K562 (cell line): ENCODE measurements around the gene CFAP92. TPM values are rescaled to one million over a fixed set of nuclear protein-coding genes. Genes with fewer than 3 reads are reported as not detected.

Experiments used
- ATAC-seq: fragments of 200-7000 bp; cut with Tn5 transposase; 3 replicates; pipeline ENCODE4 v1.9.1; 2020; ENCODE audit warnings: moderate library complexity
- BruUV-seq: library from RNA; stranded (reverse); fragments of 400-500 nt; replicated peaks from 2 replicates; lab custom pipeline; 2021; lab: Mats Ljungman, UMichigan
- CTCF ChIA-PET: fragments of 300-600 bp; formaldehyde crosslinking; extraction: SDS; loops from one replicate; lab custom pipeline; 2021; ENCODE audit warnings: low intra/inter-chr PET ratio; lab: Yijun Ruan, JAX
- POLR2A ChIA-PET: fragments of 300-600, 350-650 bp; sonication (Branson Sonifier 250); formaldehyde crosslinking; extraction: SDS; loops from one replicate; lab custom pipeline; 2021; ENCODE audit warnings: antibody characterized with exemption, inconsistent platforms; lab: Yijun Ruan, JAX
- DNase-seq, 4 experiments: peaks; one replicate each; pipeline versions ENCODE4 v3.0.0 to v3.0.0-alpha.2; 2011 to 2018; ENCODE audit warnings: low spot score in 3 of 4, mixed read lengths in 3 of 4; ENCODE audit errors: extremely low read depth in 1 of 4
- FAIRE-seq: peaks from 2 replicates; lab custom pipeline; 2011; peaks lifted over from hg19 to GRCh38; lab: Jason Lieb, UNC
- H2AFZ ChIP-seq: 2 replicates; pipeline ENCODE4 v1.6.0; 2011; ENCODE audit warnings: low read depth, low read length, control low read depth, inconsistent platforms
- H3K27ac ChIP-seq: fragments of 200-600 bp; 3 replicates; pipeline ENCODE4 v1.8.0; 2011; ENCODE audit warnings: low read depth, mild to moderate bottlenecking, control low read depth, inconsistent platforms, low read length, moderate library complexity, mixed read lengths; ENCODE audit errors: extremely low read depth
- H3K27me3 ChIP-seq, 2 experiments: fragments of 300-600 bp in 1 of 2; 2 replicates in 1 of 2; 3 replicates in 1 of 2; pipeline versions ENCODE4 v1.6.0 to v1.8.0; 2011; ENCODE audit warnings: inconsistent platforms in 2 of 2, low read length in 2 of 2, mild to moderate bottlenecking in 1 of 2, mixed read lengths in 1 of 2, moderate library complexity in 1 of 2; ENCODE audit not compliant: control insufficient read depth in 2 of 2, insufficient read depth in 2 of 2
- H3K36me3 ChIP-seq: fragments of 300-600 bp; 3 replicates; pipeline ENCODE4 v1.8.0; 2011; ENCODE audit warnings: mild to moderate bottlenecking, low read length, inconsistent platforms; ENCODE audit not compliant: control insufficient read depth, insufficient read depth
- H3K4me1 ChIP-seq, 2 experiments: fragments of 200-600 bp in 1 of 2; replicated peaks in 1 of 2; 2 replicates in 1 of 2; 3 replicates in 1 of 2; pipeline versions ENCODE4 v1.5.1 to v1.8.0; 2011; ENCODE audit warnings: inconsistent platforms in 2 of 2, low read length in 2 of 2, mild to moderate bottlenecking in 1 of 2, mixed read lengths in 1 of 2, moderate library complexity in 1 of 2; ENCODE audit not compliant: control insufficient read depth in 2 of 2, insufficient read depth in 2 of 2
- H3K4me2 ChIP-seq: 2 replicates; pipeline ENCODE4 v1.6.1; 2011; ENCODE audit warnings: low read length, control low read depth, inconsistent platforms, mixed read lengths; ENCODE audit not compliant: insufficient read depth
- H3K4me3 ChIP-seq: fragments of 200-600 bp; sonication (generic), shearing (Covaris generic); 2 replicates; pipeline ENCODE4 v1.5.1; 2016; ENCODE audit warnings: control low read depth, inconsistent platforms
- H3K79me2 ChIP-seq: fragments of 200-600 bp; 3 replicates; pipeline ENCODE4 v1.8.0; 2011; ENCODE audit warnings: low read length, inconsistent platforms; ENCODE audit not compliant: control insufficient read depth, insufficient read depth
- H3K9ac ChIP-seq, 2 experiments: 2 replicates each; pipeline versions ENCODE4 v1.6.0 to v1.6.1; 2011; ENCODE audit warnings: low read depth in 2 of 2, low read length in 2 of 2, control low read depth in 1 of 2, inconsistent platforms in 1 of 2, mild to moderate bottlenecking in 1 of 2, mixed read lengths in 1 of 2; ENCODE audit not compliant: insufficient read depth in 1 of 2
- H3K9me1 ChIP-seq: one replicate; pipeline ENCODE4 v1.6.0; 2011; ENCODE audit warnings: inconsistent platforms, mild to moderate bottlenecking, low read length, moderate library complexity; ENCODE audit not compliant: control insufficient read depth, insufficient read depth
- H3K9me3 ChIP-seq: replicated peaks from 2 replicates; pipeline ENCODE4 v1.5.1; 2011; ENCODE audit warnings: low read depth, low read length, inconsistent platforms; ENCODE audit not compliant: control insufficient read depth, insufficient read depth
- H4K20me1 ChIP-seq: replicated peaks from 2 replicates; pipeline ENCODE4 v1.6.1; 2011; ENCODE audit warnings: low read length, inconsistent platforms, mixed read lengths; ENCODE audit not compliant: control insufficient read depth, insufficient read depth
- ZKSCAN1 ChIP-seq: fragments of 150-350 bp; IDR thresholded peaks from 2 replicates; pipeline ENCODE4 v1.6.1; 2016; ENCODE audit warnings: low read depth, low read length
- ZNF766 ChIP-seq: fragments of 200-800 bp; sonication (Bioruptor generic); conservative IDR thresholded peaks from 2 replicates; pipeline ENCODE4 v1.6.1; 2016; ENCODE audit warnings: missing genetic modification characterization, missing compliant biosample characterization
- WGBS: fragments of 100-300 bp; shearing (Covaris generic); methylation state at CpG from one replicate; pipeline ENCODE4 v1.1.6; 2016; ENCODE audit warnings: low coverage, mixed read lengths; ENCODE audit not compliant: insufficient coverage; ENCODE audit errors: missing lambda C conversion rate; 5-methylcytosine and 5-hydroxymethylcytosine counted together
- in situ Hi-C: fragments of 300-500 bp; cut with MboI; formaldehyde crosslinking; loops from 4 replicates; pipeline ENCODE4 v1.15.0; 2018; ENCODE audit warnings: inconsistent platforms, mixed read lengths
- intact Hi-C: fragments of 100-400 bp; cut with micrococcal nuclease; formaldehyde crosslinking; loops from 2 replicates; pipeline ENCODE4 v1.14.2; 2022
- polyA plus RNA-seq, 8 experiments: library from polyadenylated mRNA; depleted of rRNA in 4 of 8; stranded (reverse) in 5 of 8; unstranded in 3 of 8; fragments of >200 nt; fragmentation: Nextera tagmentation in 2 of 8; fragmentation: Illumina TruSeq in 1 of 8; extraction: Ambion mirVana in 2 of 8; extraction: Trizol in 1 of 8; gene quantifications; 2 replicates each; pipeline versions ENCODE4 v1.2.1 to v1.2.3, GENCODE V29; 2011 to 2014; ENCODE audit warnings: inconsistent platforms in 1 of 8, missing spikeins in 1 of 8
- total RNA-seq, 7 experiments: library from RNA; depleted of rRNA in 6 of 7; stranded (reverse); fragments of >200 nt in 6 of 7; fragmentation: Illumina TruSeq in 2 of 7; extraction: Trizol in 2 of 7; gene quantifications; 2 replicates each; pipeline versions ENCODE4 v1.2.1 to v1.2.3, GENCODE V29; 2011 to 2021; ENCODE audit warnings: low replicate concordance in 1 of 7

CFAP92 gene
- total and polyA plus RNA-seq, 9 of the 15 experiments (the other 6 are each of a cell fraction or from before 2014, with no cell fraction given): 0.06 to 0.62 (median 0.36) TPM

GRCh38 chr3:129002573-129003569, 9.0 kb upstream of the CFAP92 start:
- TF ChIP-seq ZNF766 (CRISPR knock-in tag): no peak
- peak; percentile 74; the same call in 1 of the 2 replicates for TF ChIP-seq ZKSCAN1
- Histone ChIP-seq H3K4me1 (peaks cover 0 to 17% of the 10 kb centered on the region in 2 experiments; a peak in 2 of 5 replicates), H2AFZ (no peak overlapping the region), H3K4me3 (no peak overlapping the region), H3K9me3 (no peaks in the 10 kb centered on the region), H3K36me3 (no peaks in the 10 kb centered on the region), H4K20me1 (no peaks in the 10 kb centered on the region), H3K79me2 (no peaks in the 10 kb centered on the region), H3K4me2 (no peak overlapping the region), H3K9me1 (no peaks in the 10 kb centered on the region), H3K9ac (no peak overlapping the region), H3K27ac (no peak overlapping the region), H3K27me3 (peaks cover 11 to 45% of the 10 kb centered on the region in 2 experiments; a peak in 4 of 5 replicates)
- ATAC-seq (no peak), DNase-seq (no peak), FAIRE-seq (no peak)
- intact Hi-C loops (no loop called here), in situ Hi-C loops (no loop called here)
- ChIA-PET POLR2A (no interaction called here), CTCF (no interaction called here)
- WGBS: 35% methylated on average over 21 of the region's 28 CpGs
- no TSS peak for BruUV-seq
